NCI-H187 treated with DMSO at 0.1 percent for 48 hours (cell line): ENCODE measurements around the gene PRRX2.

Experiments
- DNase-seq: peaks from one replicate; lab custom pipeline; 2025; lab: John Stamatoyannopoulos, UW

The PRRX2 gene

GRCh38 chr9:129679537-129679936, 14.1 kb downstream of the PRRX2 start:
- no peak for DNase-seq

GRCh38 chr9:129681924-129682323, 16.5 kb downstream of the PRRX2 start:
- no peak for DNase-seq

GRCh38 chr9:129682381-129682780, 16.9 kb downstream of the PRRX2 start:
- DNase-seq: no peak

GRCh38 chr9:129685220-129685932, 19.9 kb downstream of the PRRX2 start:
- no peak for DNase-seq

DNA sequence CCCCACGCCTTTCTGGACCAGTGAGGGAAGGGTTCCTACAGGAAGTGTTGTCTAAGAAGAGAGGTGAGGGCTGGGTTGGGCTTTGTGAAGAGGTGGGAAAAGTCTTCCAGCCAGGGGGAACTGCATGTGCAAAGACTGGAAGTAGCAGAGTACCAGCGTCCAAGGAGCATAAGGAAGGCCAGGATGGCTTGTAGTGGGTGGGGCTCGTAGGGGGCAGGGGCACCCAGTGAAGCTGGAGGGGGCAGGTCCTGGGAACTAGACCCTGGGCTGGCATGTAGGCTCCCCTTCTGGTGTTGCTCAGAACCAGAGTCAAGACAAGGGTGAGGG, 20.4 kb downstream of the PRRX2 start:
- no peak for DNase-seq

GRCh38 chr9:129686736-129687135, 21.3 kb downstream of the PRRX2 start:
- DNase-seq: no peak

GRCh38 chr9:129687391-129687790, 21.9 kb downstream of the PRRX2 start:
- DNase-seq: no peak

DNA sequence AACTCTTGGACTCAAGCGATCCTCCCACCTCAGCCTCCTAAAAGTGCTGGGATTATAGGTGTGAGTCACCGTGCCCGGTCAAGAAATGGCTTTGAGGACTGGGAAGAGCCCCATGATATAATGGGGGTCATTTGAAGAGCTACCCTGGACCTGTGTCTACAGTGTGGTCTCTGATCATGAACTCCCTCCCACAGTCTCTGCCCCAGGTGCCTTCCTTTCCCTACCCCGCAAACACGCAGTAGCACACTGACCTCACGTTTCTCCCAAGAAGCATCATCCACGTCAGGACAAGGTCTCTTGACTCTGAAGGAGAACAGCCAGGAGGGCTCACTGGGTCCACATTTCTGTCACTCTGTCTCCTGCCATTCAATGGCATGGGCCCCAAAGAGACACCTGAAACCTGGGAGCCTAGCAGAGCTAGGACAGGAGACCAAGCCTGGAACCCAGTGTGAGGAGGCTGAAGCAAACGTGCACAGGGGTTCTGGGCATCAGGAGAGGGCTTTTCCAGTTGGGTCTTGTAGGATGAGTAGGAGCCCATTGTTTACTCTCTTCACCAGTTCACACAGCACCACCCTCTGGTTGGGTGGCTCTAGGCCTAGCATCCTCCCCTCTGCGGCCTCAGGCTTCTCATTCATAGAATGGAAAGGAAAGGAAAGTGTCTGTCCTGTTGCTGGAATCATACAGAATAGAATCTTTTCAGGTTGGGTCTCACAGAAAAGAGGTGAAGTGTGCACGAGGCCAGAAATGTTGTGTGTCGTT, 23.0 kb downstream of the PRRX2 start:
- no peak for DNase-seq

- DNase-seq: no peak
These were observed 27.1 kb downstream of the PRRX2 start for GRCh38 chr9:129692534-129692933.

- DNase-seq: no peak
These were observed 28.3 kb downstream of the PRRX2 start for GRCh38 chr9:129693741-129694140.

DNA sequence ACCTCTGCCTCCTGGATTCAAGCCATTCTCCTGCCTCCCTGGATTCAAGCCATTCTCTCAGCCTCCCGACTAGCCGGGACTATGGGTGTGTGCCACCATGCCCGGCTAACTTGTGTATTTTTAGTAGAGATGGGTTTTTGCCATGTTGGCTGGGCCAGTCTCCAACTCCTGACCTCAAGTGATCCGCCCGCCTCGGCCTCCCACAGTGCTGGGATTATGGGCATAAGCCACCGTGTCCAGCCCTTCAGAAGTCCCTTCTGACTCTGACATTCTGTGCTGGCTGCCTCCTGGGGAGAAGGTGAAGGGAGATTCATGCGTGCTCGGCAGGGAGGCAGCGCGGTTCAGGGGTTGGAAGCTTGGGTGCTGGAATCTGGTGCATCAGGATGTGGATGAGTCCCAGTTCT, 28.8 kb downstream of the PRRX2 start:
- DNase-seq: no peak

DNA sequence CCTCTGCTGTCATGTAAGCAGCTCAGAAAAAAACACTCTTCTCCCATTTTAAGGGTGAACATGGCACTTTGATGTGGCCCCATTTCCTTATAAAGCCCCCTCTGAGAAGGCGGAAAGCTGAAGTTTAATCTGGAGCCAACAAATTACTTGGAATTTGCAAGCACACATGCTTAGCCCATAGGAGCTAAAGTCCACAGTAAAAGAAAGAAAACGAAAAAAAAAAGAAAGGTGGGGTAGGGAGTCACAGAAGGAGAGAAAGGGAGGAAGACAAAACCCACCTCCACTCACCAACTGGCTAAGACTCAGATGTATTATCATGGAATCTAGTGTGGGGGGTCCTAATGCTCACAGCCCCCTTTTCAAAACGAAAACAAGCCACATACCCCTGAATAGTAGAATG, 30.4 kb downstream of the PRRX2 start:
- no peak for DNase-seq

DNA sequence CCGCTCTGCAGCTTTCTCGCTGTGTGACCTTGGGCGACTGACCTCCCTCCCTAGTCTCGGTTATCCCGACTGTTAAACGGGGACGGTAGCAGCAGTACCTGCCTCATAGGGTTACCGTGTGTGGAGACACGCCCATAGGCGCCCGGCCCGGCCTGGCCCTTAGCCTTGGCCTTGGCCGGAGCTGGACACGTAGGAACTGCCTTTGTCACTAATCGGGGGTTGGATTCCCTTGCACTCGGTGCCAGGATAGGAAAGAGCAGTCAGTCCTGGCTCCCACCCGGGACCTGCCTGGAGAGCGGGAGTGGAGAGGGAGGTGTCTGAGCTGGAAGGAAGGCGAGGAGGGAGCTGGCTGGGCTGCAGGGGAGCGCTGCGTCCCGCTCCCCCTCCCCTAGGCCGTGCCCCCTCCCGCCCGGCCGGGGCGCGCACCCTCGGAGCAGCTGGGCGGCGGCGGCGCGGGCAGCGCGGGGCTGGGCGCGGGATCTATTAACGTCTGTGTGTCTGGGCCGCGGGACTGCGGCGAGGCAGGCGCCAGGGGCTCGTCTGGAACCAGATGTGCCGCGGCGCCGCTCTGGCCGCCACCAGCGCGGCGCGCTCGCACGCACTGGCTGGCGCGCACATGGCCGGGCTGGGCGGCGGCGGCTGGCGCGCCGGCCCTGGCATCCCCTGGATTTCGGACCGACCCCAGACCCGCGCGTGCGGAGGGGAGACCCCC, 31.7 kb downstream of the PRRX2 start:
- no peak for DNase-seq

GRCh38 chr9:129697656-129698253, 32.3 kb downstream of the PRRX2 start:
- DNase-seq: no peak

DNA sequence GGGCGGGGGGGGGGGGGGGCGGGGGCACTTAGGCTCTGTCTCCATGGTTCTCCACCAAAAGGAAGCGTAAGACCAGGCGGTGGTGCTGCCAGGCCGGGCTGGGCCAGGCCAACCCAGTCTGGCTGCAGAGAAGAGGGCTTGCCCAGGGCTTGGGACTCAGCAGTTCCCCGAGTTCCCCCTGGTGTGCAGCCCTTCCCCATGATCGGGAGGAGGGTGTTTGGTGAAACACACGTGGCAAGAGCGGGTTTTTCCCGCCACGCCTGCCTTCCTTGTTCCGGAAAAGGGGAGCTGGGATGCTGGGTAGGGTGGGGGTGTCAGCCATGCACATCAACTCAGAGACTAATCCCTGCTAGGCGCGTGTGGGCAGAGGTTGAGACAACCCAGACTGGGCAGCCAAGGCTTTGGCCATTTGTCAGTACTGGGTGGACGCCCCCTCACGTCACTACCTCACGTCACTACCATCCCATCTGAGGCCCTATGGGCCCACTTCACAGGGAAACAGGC, 32.9 kb downstream of the PRRX2 start:
- no peak for DNase-seq

GRCh38 chr9:129701054-129701453, 35.6 kb downstream of the PRRX2 start:
- DNase-seq: no peak

GRCh38 chr9:129701549-129701948, 36.1 kb downstream of the PRRX2 start:
- no peak for DNase-seq

DNA sequence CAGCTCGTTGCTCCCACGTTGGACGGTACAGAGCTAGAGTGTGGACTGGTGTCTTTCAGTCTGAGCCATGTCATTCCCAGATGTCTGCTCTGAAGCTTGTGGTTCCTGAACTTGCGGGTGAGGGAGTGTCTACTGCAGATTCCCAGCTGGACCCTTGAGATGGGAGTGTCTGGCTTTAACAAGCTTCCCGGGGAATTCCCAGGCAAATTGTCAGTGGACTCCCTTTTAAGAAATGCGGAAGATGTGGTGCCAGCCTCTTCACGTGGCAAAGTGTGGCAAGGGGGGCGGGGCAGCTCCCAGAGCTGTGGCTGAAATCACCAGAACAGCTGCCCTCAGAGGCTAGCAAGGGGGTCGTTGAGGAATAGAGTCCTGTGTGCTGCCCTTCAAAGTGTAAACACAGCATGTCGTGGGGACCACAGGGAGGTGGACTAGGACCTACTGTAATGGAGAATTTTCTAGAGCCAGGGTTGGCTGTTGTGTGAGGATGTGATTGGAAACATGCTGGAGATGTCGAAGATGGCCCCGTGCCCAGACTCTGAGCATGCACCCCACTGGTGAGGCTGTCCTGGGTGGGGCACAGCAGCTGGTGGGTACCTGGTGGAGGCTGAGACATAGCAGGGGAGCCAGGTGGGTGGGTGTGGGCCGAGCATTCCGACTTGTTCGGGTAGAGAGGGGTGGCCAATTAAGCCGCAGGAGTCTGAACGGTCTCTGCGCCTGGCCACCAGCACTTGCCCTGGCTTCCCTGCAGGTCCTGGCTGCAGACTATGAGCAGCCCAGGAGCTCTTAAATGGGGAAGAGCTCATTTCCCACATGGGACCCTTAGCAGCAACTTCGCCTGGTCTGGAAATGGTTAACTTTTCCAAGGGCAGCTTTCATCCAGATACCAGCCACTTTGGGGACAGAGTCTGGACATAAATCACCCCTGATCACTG, 37.4 kb downstream of the PRRX2 start:
- no peak for DNase-seq

DNA sequence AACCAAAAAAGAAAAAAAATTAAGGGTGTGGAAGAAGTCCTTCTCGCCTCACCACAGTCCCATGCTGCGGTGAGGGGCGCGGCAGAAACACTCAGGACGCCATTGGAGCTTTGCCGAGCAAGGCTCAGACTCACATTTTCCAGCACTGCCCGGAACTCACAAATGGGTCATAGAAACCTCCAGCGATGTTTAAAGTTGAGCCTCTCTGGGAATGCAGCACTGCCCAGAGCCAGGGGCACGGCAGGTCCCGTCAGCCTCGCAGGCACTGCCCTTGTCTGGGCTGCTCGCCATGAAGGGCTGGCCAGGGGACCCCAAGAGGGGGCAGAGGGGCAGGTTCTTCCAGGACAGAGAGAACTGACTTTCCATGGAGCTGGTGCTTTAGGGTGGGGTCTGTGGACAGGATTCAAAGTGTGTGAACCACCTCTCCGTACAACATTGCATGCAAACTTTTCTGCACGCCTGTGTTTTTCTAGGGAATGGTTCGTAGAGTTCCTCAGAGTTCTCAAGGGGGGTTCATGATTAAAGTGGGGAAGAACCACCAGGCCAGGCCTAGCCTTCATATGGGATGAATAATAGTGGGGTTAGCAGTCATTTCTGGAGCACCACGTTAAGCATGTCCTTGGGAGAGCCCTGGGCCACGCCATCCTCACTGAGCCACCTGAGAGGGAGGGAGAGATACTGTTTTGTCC, 38.4 kb downstream of the PRRX2 start:
- no peak for DNase-seq

- DNase-seq: no peak
These were observed 39.4 kb downstream of the PRRX2 start for GRCh38 chr9:129704807-129705206.

GRCh38 chr9:129708793-129709192, 43.3 kb downstream of the PRRX2 start:
- DNase-seq: no peak
